ENCODE results near the gene MFSD6L. TPM values are rescaled to one million over a fixed set of nuclear protein-coding genes. Genes with fewer than 3 reads are reported as not detected.

MFSD6L gene
- total and polyA plus RNA-seq, 10 of the 15 experiments (the other 5 are each of a cell fraction or from before 2014, with no cell fraction given) = 0.39 to 3.1 (median 1.1) TPM

DNA sequence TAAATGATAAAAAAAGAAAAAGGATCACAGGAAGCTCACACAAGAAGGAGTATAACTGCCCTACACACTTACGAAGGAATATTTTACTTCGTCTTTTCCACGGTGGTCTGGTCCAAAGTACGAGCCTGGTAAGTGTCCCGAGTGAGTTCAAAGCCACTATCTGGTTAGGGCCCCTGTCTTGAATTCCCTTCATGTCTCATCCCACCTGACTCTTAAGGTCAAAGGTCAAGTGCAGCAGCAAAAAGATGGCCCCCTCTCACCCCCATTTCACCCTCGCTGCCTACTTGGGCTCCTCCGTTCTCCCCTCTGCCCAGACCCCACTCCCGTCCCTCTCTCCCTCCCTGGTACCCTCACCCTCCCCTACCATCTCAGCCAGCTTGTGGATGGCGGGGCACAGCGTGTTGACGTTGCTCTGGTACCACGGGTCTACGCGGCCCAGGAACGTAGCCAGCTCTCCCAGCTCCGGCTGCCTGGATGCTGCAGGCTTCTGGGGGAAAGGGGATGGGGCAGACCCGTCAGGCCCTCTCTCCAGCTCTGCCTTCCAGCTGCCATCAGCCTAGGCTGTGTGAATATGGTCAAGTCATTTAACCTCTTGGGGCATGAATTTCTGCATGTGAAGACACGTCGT lies 27.8 kb upstream of the MFSD6L start:
- no peaks in the 10 kb centered on the region for H3K79me2 ChIP-seq (ENCODE audit: control insufficient read depth, insufficient read depth, low read length)
- ChIA-PET RAD21 (ENCODE audit: unreplicated experiment) (no interaction called here), SMC1A (ENCODE audit: uncharacterized antibody, unreplicated experiment) (interaction anchor here (1.7 kb wide), 1 partner anchor 18 kb away, joined by 4 read pairs; no protein-coding TSS in a partner anchor), CTCF (interaction anchor here (1.2 kb wide), 1 partner anchor 41 kb away, joined by 3 read pairs; no protein-coding TSS in a partner anchor), POLR2A (interaction anchor here (0.5 to 1.1 kb wide), 2 partner anchors 24 to 90 kb away, joined by 3 read pairs; no protein-coding TSS in a partner anchor)
- no peak overlapping the region for H3K4me2 ChIP-seq (ENCODE audit: control insufficient read depth, insufficient read depth)
- no peak overlapping the region for H2AFZ ChIP-seq (ENCODE audit: control insufficient read depth, low read depth, low read length)
- 91% methylated on average over 12 of the region's 19 CpGs for WGBS (ENCODE audit: insufficient coverage, insufficient replicate concordance, low lambda C conversion rate, missing lambda C conversion rate)
- H3K36me3 ChIP-seq (ENCODE audit: control insufficient read depth in 2 of 2, insufficient read depth in 2 of 2, low read length in 1 of 2) = peaks cover 22 to 74% of the 10 kb centered on the region in 2 experiments
- H4K20me1 ChIP-seq (ENCODE audit: control insufficient read depth, insufficient read depth) = no peaks in the 10 kb centered on the region
- BruUV-seq (replicated peaks) = no TSS peak
- no peaks in the 10 kb centered on the region for H3K4me1 ChIP-seq (ENCODE audit: control insufficient read depth, insufficient read depth, low read length)
- intact Hi-C loops (cut with micrococcal nuclease; ENCODE audit: unreplicated experiment) = no loop called here
- H3K9me3 ChIP-seq (replicated peaks; ENCODE audit: control insufficient read depth, insufficient read depth, low read length) = no peaks in the 10 kb centered on the region; the same call in 1 of the 3 replicates
- H3K27me3 ChIP-seq (replicated peaks in 1 of 2; ENCODE audit: control insufficient read depth in 2 of 2, insufficient read depth in 2 of 2, low read length in 1 of 2) = no peaks in the 10 kb centered on the region
- no peak for FAIRE-seq
- no peak overlapping the region for H3K27ac ChIP-seq (ENCODE audit: control insufficient read depth, insufficient read depth)
- H3K4me3 ChIP-seq = no peak overlapping the region
- in situ Hi-C loops (cut with MboI) = no loop called here
- no peak overlapping the region for H3K9ac ChIP-seq (ENCODE audit: control insufficient read depth, insufficient read depth, low read length)
- no peak for DNase-seq (ENCODE audit: low read depth, low spot score)
- no peak for ATAC-seq
- TF ChIP-seq HCFC1 (IDR thresholded peaks at IDR 0.05; ENCODE audit: low read length) (no peak), NFYA (IDR thresholded peaks at IDR 0.05; ENCODE audit: borderline replicate concordance, low read depth, low read length) (no peak), NBN (IDR thresholded peaks at IDR 0.05) (no peak), CBFB (IDR thresholded peaks at IDR 0.05; ENCODE audit: low read depth) (no peak), BHLHE40 (IDR thresholded peaks at IDR 0.05; ENCODE audit: borderline replicate concordance in 1 of 2, low read depth in 2 of 2, low read length in 1 of 2) (no peak), POLR2AphosphoS2 (IDR thresholded peaks at IDR 0.05; ENCODE audit: low read depth, low read length) (peak; percentile 24), ZBTB4 (CRISPR knock-in tag; IDR thresholded peaks at IDR 0.05) (no peak), HDAC2 (IDR thresholded peaks at IDR 0.05) (no peak), RAD21 (IDR thresholded peaks at IDR 0.05; ENCODE audit: insufficient read depth, low read depth, low read length) (no peak), CHD1 (IDR thresholded peaks at IDR 0.05; ENCODE audit: low read depth, low read length) (no peak), NR2F1 (conservative IDR thresholded peaks at IDR 0.05) (peak; percentile 84), ZNF24 (IDR thresholded peaks at IDR 0.05) (no peak), ZNF207 (IDR thresholded peaks at IDR 0.05; ENCODE audit: borderline replicate concordance) (no peak), IRF4 (IDR thresholded peaks at IDR 0.05; ENCODE audit: low read depth, low read length) (no peak), KAT2A (conservative IDR thresholded peaks at IDR 0.05; ENCODE audit: control insufficient read depth, low read depth, low read length) (no peak), JUNB (IDR thresholded peaks at IDR 0.05) (no peak), POU2F2 (IDR thresholded peaks at IDR 0.05; ENCODE audit: borderline replicate concordance, low read depth, low read length) (0 out of 3 replicates have a peak, but pooled peaks have one; percentile 14), POLR2A (IDR thresholded peaks at IDR 0.05; ENCODE audit: low read depth, low read length) (peak; percentile 70), PML (IDR thresholded peaks at IDR 0.05; ENCODE audit: low read length) (no peak)
- TF ChIP-seq, protein P1, sequence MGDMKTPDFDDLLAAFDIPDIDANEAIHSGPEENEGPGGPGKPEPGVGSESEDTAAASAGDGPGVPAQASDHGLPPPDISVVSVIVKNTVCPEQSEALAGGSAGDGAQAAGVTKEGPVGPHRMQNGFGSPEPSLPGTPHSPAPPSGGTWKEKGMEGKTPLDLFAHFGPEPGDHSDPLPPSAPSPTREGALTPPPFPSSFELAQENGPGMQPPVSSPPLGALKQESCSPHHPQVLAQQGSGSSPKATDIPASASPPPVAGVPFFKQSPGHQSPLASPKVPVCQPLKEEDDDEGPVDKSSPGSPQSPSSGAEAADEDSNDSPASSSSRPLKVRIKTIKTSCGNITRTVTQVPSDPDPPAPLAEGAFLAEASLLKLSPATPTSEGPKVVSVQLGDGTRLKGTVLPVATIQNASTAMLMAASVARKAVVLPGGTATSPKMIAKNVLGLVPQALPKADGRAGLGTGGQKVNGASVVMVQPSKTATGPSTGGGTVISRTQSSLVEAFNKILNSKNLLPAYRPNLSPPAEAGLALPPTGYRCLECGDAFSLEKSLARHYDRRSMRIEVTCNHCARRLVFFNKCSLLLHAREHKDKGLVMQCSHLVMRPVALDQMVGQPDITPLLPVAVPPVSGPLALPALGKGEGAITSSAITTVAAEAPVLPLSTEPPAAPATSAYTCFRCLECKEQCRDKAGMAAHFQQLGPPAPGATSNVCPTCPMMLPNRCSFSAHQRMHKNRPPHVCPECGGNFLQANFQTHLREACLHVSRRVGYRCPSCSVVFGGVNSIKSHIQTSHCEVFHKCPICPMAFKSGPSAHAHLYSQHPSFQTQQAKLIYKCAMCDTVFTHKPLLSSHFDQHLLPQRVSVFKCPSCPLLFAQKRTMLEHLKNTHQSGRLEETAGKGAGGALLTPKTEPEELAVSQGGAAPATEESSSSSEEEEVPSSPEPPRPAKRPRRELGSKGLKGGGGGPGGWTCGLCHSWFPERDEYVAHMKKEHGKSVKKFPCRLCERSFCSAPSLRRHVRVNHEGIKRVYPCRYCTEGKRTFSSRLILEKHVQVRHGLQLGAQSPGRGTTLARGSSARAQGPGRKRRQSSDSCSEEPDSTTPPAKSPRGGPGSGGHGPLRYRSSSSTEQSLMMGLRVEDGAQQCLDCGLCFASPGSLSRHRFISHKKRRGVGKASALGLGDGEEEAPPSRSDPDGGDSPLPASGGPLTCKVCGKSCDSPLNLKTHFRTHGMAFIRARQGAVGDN (IDR thresholded peaks at IDR 0.05) = no peak
